Measurements from ENCODE around the gene NKAIN1.
"Not testable (repeated sequence)": the region's sequence is repeated elsewhere in the genome, so short reads cannot be mapped to it uniquely, and the experiment has no call there.

NKAIN1 gene

DNA sequence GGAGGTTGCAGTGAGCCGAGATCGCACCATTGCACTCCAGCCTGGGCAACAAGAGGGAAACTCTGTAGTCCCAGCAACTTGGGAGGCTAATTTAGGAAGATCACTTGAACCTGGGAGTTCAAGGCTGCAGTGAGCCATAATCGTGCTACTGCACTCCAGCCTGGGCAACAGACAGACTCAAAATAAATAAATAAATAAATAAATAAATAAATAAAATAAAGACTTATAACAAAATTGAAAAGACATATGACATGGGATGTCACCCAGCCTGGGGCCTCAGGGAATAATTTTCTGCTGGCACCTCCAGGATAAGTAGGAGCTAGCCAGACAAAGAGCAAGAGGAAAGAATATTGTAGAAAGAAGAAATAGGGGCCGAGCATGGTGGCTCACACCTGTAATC, 96.2 kb downstream of the NKAIN1 start:
- no peak for TF ChIP-seq EZH2phosphoT487 (IDR thresholded peaks at IDR 0.05; ENCODE audit: borderline replicate concordance)
- no peak for TF ChIP-seq CTCF (conservative IDR thresholded peaks at IDR 0.05; ENCODE audit: low read length)

DNA sequence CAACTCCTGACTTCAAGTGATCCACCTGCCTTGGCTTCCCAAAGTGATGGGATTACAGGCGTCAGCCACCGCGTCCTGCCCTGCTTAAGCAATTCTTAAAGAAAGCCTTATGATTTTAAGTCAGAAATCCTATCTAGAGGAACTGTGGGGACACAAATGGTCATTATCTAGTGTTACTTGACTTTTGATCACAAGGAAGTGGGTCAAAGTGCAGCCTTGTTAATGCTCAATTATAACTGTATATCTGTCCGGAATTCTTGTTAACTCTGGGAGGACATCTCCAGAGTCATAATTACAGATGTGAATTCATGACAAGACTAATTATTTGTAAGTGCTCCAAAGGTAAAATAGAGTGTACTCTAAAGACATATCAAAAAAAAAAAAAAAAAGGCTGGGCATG, 97.3 kb downstream of the NKAIN1 start:
- Histone ChIP-seq H3K9ac (ENCODE audit: low read depth, low read length, poor library complexity, severe bottlenecking) (no peak overlapping the region), H3K36me3 (ENCODE audit: insufficient read depth, low read length) (no peaks in the 10 kb centered on the region), H3K4me3 (ENCODE audit: low read length, poor library complexity, severe bottlenecking) (no peak overlapping the region), H3K27me3 (ENCODE audit: insufficient read depth, low read length, poor library complexity, severe bottlenecking) (no peaks in the 10 kb centered on the region), H3K79me2 (ENCODE audit: insufficient read depth, low read length) (no peaks in the 10 kb centered on the region), H3F3A (ENCODE audit: low read depth) (no peaks in the 10 kb centered on the region), H3K4me1 (ENCODE audit: insufficient read depth, low read length, poor library complexity, severe bottlenecking) (no peaks in the 10 kb centered on the region), H4K20me1 (ENCODE audit: insufficient read depth, low read length, poor library complexity, severe bottlenecking) (no peaks in the 10 kb centered on the region), H3K9me3 (ENCODE audit: insufficient read depth, low read depth, low read length) (no peaks in the 10 kb centered on the region), H3K9me2 (replicated peaks; ENCODE audit: low read depth, low read length) (no peaks in the 10 kb centered on the region), H3K4me2 (ENCODE audit: low read depth, low read length, poor library complexity, severe bottlenecking) (no peak overlapping the region), H2AFZ (ENCODE audit: low read length) (no peak overlapping the region)
- TF ChIP-seq CTCF (conservative IDR thresholded peaks at IDR 0.05; ENCODE audit: low read length) (no peak), EZH2phosphoT487 (IDR thresholded peaks at IDR 0.05; ENCODE audit: borderline replicate concordance) (no peak)

More for the DNA sequence above, 96.2 kb downstream of the NKAIN1 start:
- no peaks in the 10 kb centered on the region for H4K20me1 ChIP-seq (ENCODE audit: insufficient read depth, low read length, poor library complexity, severe bottlenecking)
- no peaks in the 10 kb centered on the region for H3K79me2 ChIP-seq (ENCODE audit: insufficient read depth, low read length)
- H2AFZ ChIP-seq (ENCODE audit: low read length): no peak overlapping the region
- no peaks in the 10 kb centered on the region for H3K9me3 ChIP-seq (ENCODE audit: insufficient read depth, low read depth, low read length)
- H3K4me2 ChIP-seq (ENCODE audit: low read depth, low read length, poor library complexity, severe bottlenecking): no peak overlapping the region
- no peaks in the 10 kb centered on the region for H3K9me2 ChIP-seq (replicated peaks; ENCODE audit: low read depth, low read length)
- no peaks in the 10 kb centered on the region for H3K36me3 ChIP-seq (ENCODE audit: insufficient read depth, low read length)
- H3K9ac ChIP-seq (ENCODE audit: low read depth, low read length, poor library complexity, severe bottlenecking): no peak overlapping the region
- H3K4me3 ChIP-seq (ENCODE audit: low read length, poor library complexity, severe bottlenecking): no peak overlapping the region
- no peaks in the 10 kb centered on the region for H3K27me3 ChIP-seq (ENCODE audit: insufficient read depth, low read length, poor library complexity, severe bottlenecking)
- H3F3A ChIP-seq (ENCODE audit: low read depth): no peaks in the 10 kb centered on the region
- H3K4me1 ChIP-seq (ENCODE audit: insufficient read depth, low read length, poor library complexity, severe bottlenecking): no peaks in the 10 kb centered on the region

DNA sequence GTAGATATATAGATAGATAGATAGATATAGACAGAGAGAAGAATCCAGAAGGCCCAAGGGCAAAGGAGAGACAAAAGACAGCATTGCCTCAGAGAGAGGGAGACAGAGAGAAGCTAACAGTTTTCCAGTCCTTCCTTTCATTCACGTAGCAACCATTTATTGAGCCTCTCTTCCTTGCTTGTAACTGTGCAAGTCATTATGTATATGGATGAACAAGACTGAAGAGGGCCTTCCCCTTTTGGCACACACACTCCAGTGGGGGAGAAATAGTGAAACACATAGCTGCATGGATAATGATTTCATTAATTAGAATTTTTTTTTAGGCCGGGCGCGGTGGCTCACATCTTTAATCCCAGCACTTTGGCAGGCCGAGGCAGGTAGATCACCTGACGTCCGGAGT, 99.4 kb downstream of the NKAIN1 start:
- no peak overlapping the region for H3K4me2 ChIP-seq (ENCODE audit: low read depth, low read length, poor library complexity, severe bottlenecking)

DNA sequence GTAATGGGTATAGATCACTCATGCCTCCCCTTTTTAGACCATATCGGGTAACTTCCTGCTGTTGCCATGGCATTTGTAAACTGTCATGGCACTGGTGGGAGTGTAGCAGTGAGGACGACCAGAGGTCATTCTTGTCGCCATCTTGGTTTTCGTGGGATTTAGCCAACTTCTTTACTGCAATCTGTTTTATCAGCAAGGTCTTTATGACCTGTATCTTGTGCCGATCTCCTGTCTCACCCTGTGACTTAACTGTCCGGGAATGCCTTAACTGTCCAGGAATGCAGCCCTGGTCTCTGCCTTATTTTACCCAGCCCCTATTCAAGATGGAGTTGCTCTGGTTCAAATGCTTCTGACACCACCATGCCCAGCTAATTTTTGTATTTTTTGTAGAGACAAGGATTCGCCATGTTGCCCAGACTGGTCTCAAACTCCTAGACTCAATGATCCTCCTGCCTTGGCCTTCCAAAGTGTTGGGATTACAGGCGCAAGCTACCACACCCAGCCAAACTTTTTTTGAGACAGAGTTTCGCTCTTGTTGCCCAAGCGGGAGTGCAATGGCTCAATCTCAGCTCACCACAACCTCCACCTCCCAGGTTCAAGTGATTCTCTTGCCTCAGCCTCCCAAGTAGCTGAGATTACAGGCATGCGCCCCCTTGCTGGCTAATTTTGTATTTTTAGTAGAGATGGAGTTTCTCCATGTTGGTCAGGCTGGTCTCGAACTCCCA, 100.7 kb downstream of the NKAIN1 start:
- not testable (repeated sequence) for H3K4me1 ChIP-seq (ENCODE audit: insufficient read depth, low read length, poor library complexity, severe bottlenecking); H4K20me1 ChIP-seq (ENCODE audit: insufficient read depth, low read length, poor library complexity, severe bottlenecking); H3K9me2 ChIP-seq (replicated peaks; ENCODE audit: low read depth, low read length); H3K27me3 ChIP-seq (ENCODE audit: insufficient read depth, low read length, poor library complexity, severe bottlenecking); H3K79me2 ChIP-seq (ENCODE audit: insufficient read depth, low read length); H3K9ac ChIP-seq (ENCODE audit: low read depth, low read length, poor library complexity, severe bottlenecking); H3K4me3 ChIP-seq (ENCODE audit: low read length, poor library complexity, severe bottlenecking); H3F3A ChIP-seq (ENCODE audit: low read depth); H3K9me3 ChIP-seq (ENCODE audit: insufficient read depth, low read depth, low read length); H3K36me3 ChIP-seq (ENCODE audit: insufficient read depth, low read length); H2AFZ ChIP-seq (ENCODE audit: low read length); H3K4me2 ChIP-seq (ENCODE audit: low read depth, low read length, poor library complexity, severe bottlenecking)

More for the DNA sequence above, 99.4 kb downstream of the NKAIN1 start:
- Histone ChIP-seq H3K36me3 (ENCODE audit: insufficient read depth, low read length) (no peaks in the 10 kb centered on the region), H3K9me2 (replicated peaks; ENCODE audit: low read depth, low read length) (no peaks in the 10 kb centered on the region), H3K4me3 (ENCODE audit: low read length, poor library complexity, severe bottlenecking) (no peak overlapping the region), H3K9me3 (ENCODE audit: insufficient read depth, low read depth, low read length) (no peaks in the 10 kb centered on the region), H3F3A (ENCODE audit: low read depth) (no peaks in the 10 kb centered on the region), H4K20me1 (ENCODE audit: insufficient read depth, low read length, poor library complexity, severe bottlenecking) (no peaks in the 10 kb centered on the region), H2AFZ (ENCODE audit: low read length) (no peak overlapping the region), H3K27me3 (ENCODE audit: insufficient read depth, low read length, poor library complexity, severe bottlenecking) (no peaks in the 10 kb centered on the region), H3K79me2 (ENCODE audit: insufficient read depth, low read length) (no peaks in the 10 kb centered on the region), H3K9ac (ENCODE audit: low read depth, low read length, poor library complexity, severe bottlenecking) (no peak overlapping the region), H3K4me1 (ENCODE audit: insufficient read depth, low read length, poor library complexity, severe bottlenecking) (no peaks in the 10 kb centered on the region)
- TF ChIP-seq EZH2phosphoT487 (IDR thresholded peaks at IDR 0.05; ENCODE audit: borderline replicate concordance): no peak
- TF ChIP-seq CTCF (conservative IDR thresholded peaks at IDR 0.05; ENCODE audit: low read length): no peak

DNA sequence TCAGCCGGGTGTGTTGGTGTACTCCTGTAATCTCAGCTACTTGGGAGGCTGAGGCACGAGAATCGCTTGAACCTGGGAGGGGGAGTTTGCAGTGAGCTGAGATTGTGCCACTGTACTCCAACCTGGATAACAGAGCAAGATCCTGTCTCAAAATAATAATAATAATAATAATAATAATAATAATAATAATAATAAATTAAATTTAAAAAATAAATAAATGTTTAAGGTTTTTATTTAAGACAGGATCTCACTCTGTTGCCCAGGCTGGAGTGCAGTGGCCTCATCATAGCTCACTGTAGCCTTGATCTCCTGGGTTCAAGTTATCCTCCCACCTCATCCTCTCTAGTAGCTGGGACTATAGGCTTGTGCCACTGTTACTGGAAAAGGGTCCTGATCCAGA, 101.8 kb downstream of the NKAIN1 start:
- not testable (repeated sequence) for H3F3A ChIP-seq (ENCODE audit: low read depth)

More for the DNA sequence above, 101.8 kb downstream of the NKAIN1 start:
- H3K4me3 ChIP-seq (ENCODE audit: low read length, poor library complexity, severe bottlenecking); H3K4me2 ChIP-seq (ENCODE audit: low read depth, low read length, poor library complexity, severe bottlenecking); H2AFZ ChIP-seq (ENCODE audit: low read length); H3K79me2 ChIP-seq (ENCODE audit: insufficient read depth, low read length); H4K20me1 ChIP-seq (ENCODE audit: insufficient read depth, low read length, poor library complexity, severe bottlenecking); H3K36me3 ChIP-seq (ENCODE audit: insufficient read depth, low read length); H3K4me1 ChIP-seq (ENCODE audit: insufficient read depth, low read length, poor library complexity, severe bottlenecking); H3K9ac ChIP-seq (ENCODE audit: low read depth, low read length, poor library complexity, severe bottlenecking); H3K9me3 ChIP-seq (ENCODE audit: insufficient read depth, low read depth, low read length); H3K9me2 ChIP-seq (replicated peaks; ENCODE audit: low read depth, low read length); H3K27me3 ChIP-seq (ENCODE audit: insufficient read depth, low read length, poor library complexity, severe bottlenecking): not testable (repeated sequence)
